ENCODE results near the gene WDFY4. TPM values are rescaled to one million over a fixed set of nuclear protein-coding genes. Genes with fewer than 3 reads are reported as not detected.

Gene WDFY4
- total RNA-seq, 1 donor from 2014 or later = not detected

- no peaks in the 10 kb centered on the region for H3K36me3 Mint-ChIP-seq (ENCODE audit: low read depth)
- peaks cover 3% of the 10 kb centered on the region for H3K4me1 Mint-ChIP-seq (ENCODE audit: low read depth)
- no peak for DNase-seq (ENCODE audit: low spot score)
- H3K9me3 Mint-ChIP-seq (ENCODE audit: low read depth) = peaks cover 3% of the 10 kb centered on the region
- no peak for TF ChIP-seq CTCF (IDR thresholded peaks at IDR 0.05)
- no peaks in the 10 kb centered on the region for H3K27me3 Mint-ChIP-seq (ENCODE audit: low read depth)
- H3K4me3 Mint-ChIP-seq (ENCODE audit: unreplicated experiment) = no peak overlapping the region
- H3K27ac Mint-ChIP-seq (ENCODE audit: unreplicated experiment) = no peak overlapping the region
Measured at GRCh38 chr10:48811461-48811860, 126.8 kb downstream of the WDFY4 start.

- no peak for TF ChIP-seq CTCF (IDR thresholded peaks at IDR 0.05)
- H3K4me1 Mint-ChIP-seq (ENCODE audit: low read depth) = peaks cover 3% of the 10 kb centered on the region
- no peaks in the 10 kb centered on the region for H3K36me3 Mint-ChIP-seq (ENCODE audit: low read depth)
- H3K27me3 Mint-ChIP-seq (ENCODE audit: low read depth) = no peaks in the 10 kb centered on the region
- no peak overlapping the region for H3K4me3 Mint-ChIP-seq (ENCODE audit: unreplicated experiment)
- DNase-seq (ENCODE audit: low spot score) = no peak
- H3K9me3 Mint-ChIP-seq (ENCODE audit: low read depth) = peaks cover 3% of the 10 kb centered on the region
- H3K27ac Mint-ChIP-seq (ENCODE audit: unreplicated experiment) = no peak overlapping the region
Measured at GRCh38 chr10:48811917-48812316, 127.2 kb downstream of the WDFY4 start.

DNA sequence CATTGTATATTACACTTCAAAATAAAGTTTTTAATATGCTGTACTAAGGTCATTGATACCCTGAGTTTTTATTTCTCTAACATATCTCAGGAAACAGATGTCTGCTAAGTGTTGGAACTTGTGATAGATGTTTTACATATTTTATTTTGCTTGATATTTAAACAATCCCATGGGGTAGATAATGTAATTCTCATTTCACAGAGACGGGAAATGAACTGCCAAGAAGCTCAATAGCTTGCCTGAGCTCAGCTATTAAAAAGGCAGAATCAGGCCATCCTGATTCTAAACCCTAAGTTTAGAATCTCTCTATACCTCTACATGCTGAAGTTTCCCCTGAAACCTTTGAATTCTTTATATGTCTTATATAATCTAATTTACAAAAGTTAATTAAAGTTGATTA, 128.6 kb downstream of the WDFY4 start:
- Mint-ChIP-seq H3K27ac (ENCODE audit: unreplicated experiment) (no peak overlapping the region), H3K9me3 (ENCODE audit: low read depth) (peaks cover 3% of the 10 kb centered on the region), H3K4me1 (ENCODE audit: low read depth) (peaks cover 3% of the 10 kb centered on the region), H3K27me3 (ENCODE audit: low read depth) (no peaks in the 10 kb centered on the region), H3K4me3 (ENCODE audit: unreplicated experiment) (no peak overlapping the region), H3K36me3 (ENCODE audit: low read depth) (no peaks in the 10 kb centered on the region)
- no peak for DNase-seq (ENCODE audit: low spot score)
- TF ChIP-seq CTCF (IDR thresholded peaks at IDR 0.05) = no peak

- Mint-ChIP-seq H3K4me3 (ENCODE audit: unreplicated experiment) (no peak overlapping the region), H3K27me3 (ENCODE audit: low read depth) (no peaks in the 10 kb centered on the region), H3K27ac (ENCODE audit: unreplicated experiment) (no peak overlapping the region), H3K9me3 (ENCODE audit: low read depth) (peaks cover 3% of the 10 kb centered on the region), H3K36me3 (ENCODE audit: low read depth) (no peaks in the 10 kb centered on the region), H3K4me1 (ENCODE audit: low read depth) (peaks cover 3% of the 10 kb centered on the region)
- TF ChIP-seq CTCF (IDR thresholded peaks at IDR 0.05) = no peak
- no peak for DNase-seq (ENCODE audit: low spot score)
Measured at GRCh38 chr10:48813825-48814224, 129.2 kb downstream of the WDFY4 start.

DNA sequence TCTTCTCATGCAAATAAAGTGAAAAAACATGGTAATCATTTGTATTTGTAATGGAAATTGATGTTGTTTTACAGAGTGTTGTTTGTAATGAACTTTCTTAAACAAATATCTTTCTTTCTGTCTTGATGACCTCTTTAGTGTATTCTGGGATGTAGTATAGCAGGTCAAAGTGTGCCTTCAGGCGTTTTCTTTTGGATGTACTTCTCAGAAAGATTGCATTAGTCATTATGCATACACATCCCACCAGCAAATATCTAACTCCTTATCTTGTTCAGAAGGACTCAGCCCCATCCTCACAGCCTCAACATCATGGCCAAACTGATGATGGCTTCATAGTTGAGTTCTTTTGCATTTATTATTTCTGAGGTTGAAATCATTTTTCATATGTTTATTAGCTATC, 130.3 kb downstream of the WDFY4 start:
- Mint-ChIP-seq H3K4me3 (ENCODE audit: unreplicated experiment) (no peak overlapping the region), H3K4me1 (ENCODE audit: low read depth) (peaks cover 3% of the 10 kb centered on the region), H3K36me3 (ENCODE audit: low read depth) (no peaks in the 10 kb centered on the region), H3K27me3 (ENCODE audit: low read depth) (no peaks in the 10 kb centered on the region), H3K9me3 (ENCODE audit: low read depth) (peaks cover 3% of the 10 kb centered on the region), H3K27ac (ENCODE audit: unreplicated experiment) (no peak overlapping the region)
- TF ChIP-seq CTCF (IDR thresholded peaks at IDR 0.05) = no peak
- no peak for DNase-seq (ENCODE audit: low spot score)

Measured in chondrocyte (in vitro differentiated cells).